Osteocyte (in vitro differentiated cells): ENCODE measurements around the gene CCNF. TPM values are rescaled to one million over a fixed set of nuclear protein-coding genes. Genes with fewer than 3 reads are reported as not detected.
"Not testable (repeated sequence)": the region's sequence is repeated elsewhere in the genome, so short reads cannot be mapped to it uniquely, and the experiment has no call there.

Experiments
- DNase-seq: peaks from one replicate; pipeline ENCODE4 v3.0.0; 2021; ENCODE audit warnings: mixed read lengths; ENCODE audit not compliant: unreplicated experiment; ENCODE audit errors: extremely low spot score
- H3K27ac Mint-ChIP-seq: one replicate; pipeline ENCODE4 v1.8.0; 2021; ENCODE audit warnings: mild to moderate bottlenecking, mixed read lengths; ENCODE audit not compliant: unreplicated experiment
- H3K27me3 Mint-ChIP-seq: one replicate; pipeline ENCODE4 v1.8.0; 2021; ENCODE audit warnings: mixed read lengths; ENCODE audit not compliant: unreplicated experiment
- H3K36me3 Mint-ChIP-seq: one replicate; pipeline ENCODE4 v1.8.0; 2021; ENCODE audit warnings: mixed read lengths; ENCODE audit not compliant: unreplicated experiment
- H3K4me1 Mint-ChIP-seq: one replicate; pipeline ENCODE4 v1.8.0; 2021; ENCODE audit warnings: mixed read lengths; ENCODE audit not compliant: unreplicated experiment
- H3K4me3 Mint-ChIP-seq: one replicate; pipeline ENCODE4 v1.8.0; 2021; ENCODE audit warnings: mild to moderate bottlenecking, moderate library complexity, mixed read lengths; ENCODE audit not compliant: unreplicated experiment
- H3K9me3 Mint-ChIP-seq: one replicate; pipeline ENCODE4 v1.8.0; 2021; ENCODE audit warnings: mixed read lengths; ENCODE audit not compliant: unreplicated experiment
- total RNA-seq: library from RNA; stranded (reverse); gene quantifications from 2 replicates; pipeline ENCODE4 v1.2.1, GENCODE V29; 2021
- TF ChIP-seq, protein P1 (sequence below): fragments of 200-600 bp; sonication (generic); IDR thresholded peaks from 2 replicates; pipeline ENCODE4 v1.5.0; 2021; ENCODE audit warnings: antibody characterized with exemption, mild to moderate bottlenecking, moderate library complexity

Gene CCNF
- total RNA-seq, 1 donor from 2014 or later: 10.0 TPM

DNA sequence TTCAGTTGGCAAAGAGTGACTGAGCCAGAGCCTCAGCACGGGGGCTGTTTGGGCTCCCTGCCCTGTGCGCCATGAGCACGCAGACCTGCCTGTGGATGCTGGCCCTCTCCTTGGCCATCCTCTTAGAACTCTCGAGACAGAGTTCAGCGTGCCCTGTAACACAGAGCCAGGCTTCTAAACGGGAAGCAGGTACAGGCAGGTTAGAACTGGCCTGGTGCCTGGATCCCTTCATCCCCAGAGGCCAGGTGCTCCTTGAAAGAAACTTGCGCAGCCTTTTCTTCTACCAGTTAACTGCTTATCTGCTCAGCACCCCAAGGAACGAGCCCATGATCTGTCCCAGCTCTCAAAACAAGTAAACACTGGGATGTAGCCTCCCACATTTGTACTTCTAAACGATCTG, 6.9 kb downstream of the CCNF start:
- no peak overlapping the region for H3K27ac Mint-ChIP-seq
- TF ChIP-seq, protein P1, sequence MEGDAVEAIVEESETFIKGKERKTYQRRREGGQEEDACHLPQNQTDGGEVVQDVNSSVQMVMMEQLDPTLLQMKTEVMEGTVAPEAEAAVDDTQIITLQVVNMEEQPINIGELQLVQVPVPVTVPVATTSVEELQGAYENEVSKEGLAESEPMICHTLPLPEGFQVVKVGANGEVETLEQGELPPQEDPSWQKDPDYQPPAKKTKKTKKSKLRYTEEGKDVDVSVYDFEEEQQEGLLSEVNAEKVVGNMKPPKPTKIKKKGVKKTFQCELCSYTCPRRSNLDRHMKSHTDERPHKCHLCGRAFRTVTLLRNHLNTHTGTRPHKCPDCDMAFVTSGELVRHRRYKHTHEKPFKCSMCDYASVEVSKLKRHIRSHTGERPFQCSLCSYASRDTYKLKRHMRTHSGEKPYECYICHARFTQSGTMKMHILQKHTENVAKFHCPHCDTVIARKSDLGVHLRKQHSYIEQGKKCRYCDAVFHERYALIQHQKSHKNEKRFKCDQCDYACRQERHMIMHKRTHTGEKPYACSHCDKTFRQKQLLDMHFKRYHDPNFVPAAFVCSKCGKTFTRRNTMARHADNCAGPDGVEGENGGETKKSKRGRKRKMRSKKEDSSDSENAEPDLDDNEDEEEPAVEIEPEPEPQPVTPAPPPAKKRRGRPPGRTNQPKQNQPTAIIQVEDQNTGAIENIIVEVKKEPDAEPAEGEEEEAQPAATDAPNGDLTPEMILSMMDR: no peak
- H3K4me3 Mint-ChIP-seq: no peak overlapping the region
- no peaks in the 10 kb centered on the region for H3K27me3 Mint-ChIP-seq
- no peak for DNase-seq
- H3K9me3 Mint-ChIP-seq: no peaks in the 10 kb centered on the region
- H3K4me1 Mint-ChIP-seq: peaks cover under 1% of the 10 kb centered on the region
- H3K36me3 Mint-ChIP-seq: peaks cover 25% of the 10 kb centered on the region

DNA sequence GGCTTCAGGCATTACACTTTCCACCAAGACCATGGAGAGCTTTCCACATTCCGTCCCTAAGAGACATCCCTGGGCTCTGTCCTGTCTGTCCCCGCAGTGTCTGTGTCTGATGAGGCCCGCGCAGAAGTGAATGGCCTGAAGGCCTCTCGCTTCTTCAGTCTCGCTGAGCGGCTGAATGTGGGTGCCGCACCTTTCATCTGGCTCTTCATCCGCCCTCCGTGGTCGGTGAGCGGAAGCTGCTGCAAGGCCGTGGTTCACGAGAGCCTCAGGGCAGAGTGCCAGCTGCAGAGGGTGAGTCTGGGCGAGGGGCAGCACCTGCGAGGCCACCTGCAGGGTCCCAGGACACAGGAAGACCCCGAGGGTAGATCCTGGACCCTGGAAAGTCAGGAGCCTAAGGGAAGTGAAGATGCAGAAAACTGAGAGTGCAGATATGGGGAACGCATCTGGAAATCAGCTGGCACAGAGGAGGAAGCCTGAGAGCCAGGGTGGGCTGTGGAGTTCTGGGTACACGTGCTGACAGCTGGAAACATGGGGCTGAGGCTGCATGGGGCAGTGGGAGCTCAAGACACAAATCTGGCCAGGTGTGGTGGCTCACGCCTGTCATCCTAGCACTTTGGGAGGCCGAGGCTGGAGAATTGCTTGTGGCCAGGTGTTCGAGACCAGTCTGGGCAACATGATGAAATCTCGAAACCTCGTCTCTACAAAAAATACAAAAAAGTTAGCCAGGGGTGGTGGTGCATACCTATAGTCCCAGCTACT, 8.0 kb downstream of the CCNF start:
- Mint-ChIP-seq H3K27ac (no peak overlapping the region), H3K4me1 (no peaks in the 10 kb centered on the region), H3K36me3 (peaks cover 25% of the 10 kb centered on the region), H3K27me3 (no peaks in the 10 kb centered on the region), H3K4me3 (no peak overlapping the region), H3K9me3 (no peaks in the 10 kb centered on the region)
- DNase-seq: no peak
- TF ChIP-seq, protein P1: no peak

- Mint-ChIP-seq H3K4me3 (no peak overlapping the region), H3K4me1 (no peaks in the 10 kb centered on the region), H3K27ac (no peak overlapping the region), H3K9me3 (no peaks in the 10 kb centered on the region), H3K27me3 (no peaks in the 10 kb centered on the region), H3K36me3 (peaks cover 17% of the 10 kb centered on the region)
- DNase-seq: no peak
- TF ChIP-seq, protein P1: no peak
Observed at GRCh38 chr16:2438121-2438520, 8.9 kb downstream of the CCNF start.

GRCh38 chr16:2439598-2439997, 10.4 kb downstream of the CCNF start:
- TF ChIP-seq, protein P1: no peak
- Mint-ChIP-seq H3K27ac (no peak overlapping the region), H3K36me3 (peaks cover 15% of the 10 kb centered on the region), H3K4me3 (no peak overlapping the region), H3K27me3 (no peaks in the 10 kb centered on the region), H3K9me3 (no peaks in the 10 kb centered on the region), H3K4me1 (no peaks in the 10 kb centered on the region)
- DNase-seq: no peak

DNA sequence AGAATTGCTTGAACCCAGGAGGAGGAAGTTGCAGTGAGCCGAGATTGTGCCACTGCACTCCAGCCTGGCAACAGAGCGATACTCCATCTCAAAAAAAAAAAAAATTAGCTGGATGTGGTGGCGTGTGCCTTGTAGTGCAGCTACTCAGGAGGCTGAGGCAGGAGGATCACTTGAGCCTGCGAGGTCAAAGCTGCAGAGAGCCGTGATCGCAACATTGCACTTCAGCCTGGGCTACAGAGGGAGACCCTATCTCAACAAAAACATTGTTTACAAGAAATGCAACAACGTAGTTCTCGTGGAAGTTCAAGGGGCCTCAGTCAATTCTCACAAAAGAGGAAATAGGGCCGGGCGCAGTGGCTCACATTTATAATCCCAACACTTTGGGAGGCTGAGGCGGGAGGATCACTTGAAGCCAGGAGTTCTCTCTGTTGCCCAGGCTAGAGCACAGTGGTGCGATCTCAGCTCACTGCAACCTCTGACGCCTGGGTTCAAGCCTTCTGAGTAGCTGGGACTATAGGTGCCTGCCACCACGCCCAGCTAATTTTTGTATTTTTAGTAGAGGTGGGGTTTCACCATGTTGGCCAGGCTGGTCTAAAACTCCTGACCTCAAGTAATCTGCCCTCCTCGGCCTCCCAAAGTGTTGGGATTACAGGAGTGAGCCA, 12.0 kb downstream of the CCNF start:
- H3K27me3 Mint-ChIP-seq, H3K27ac Mint-ChIP-seq, H3K4me3 Mint-ChIP-seq, H3K4me1 Mint-ChIP-seq, DNase-seq, H3K9me3 Mint-ChIP-seq: not testable (repeated sequence)
- peaks cover 17% of the 10 kb centered on the region for H3K36me3 Mint-ChIP-seq
